Measurements from ENCODE around the gene PRKCE. TPM values are rescaled to one million over a fixed set of nuclear protein-coding genes. Genes with fewer than 3 reads are reported as not detected.

Gene PRKCE
- total RNA-seq, 4 donors from 2014 or later, result 5.9 to 21.2 (median 18.5) TPM

DNA sequence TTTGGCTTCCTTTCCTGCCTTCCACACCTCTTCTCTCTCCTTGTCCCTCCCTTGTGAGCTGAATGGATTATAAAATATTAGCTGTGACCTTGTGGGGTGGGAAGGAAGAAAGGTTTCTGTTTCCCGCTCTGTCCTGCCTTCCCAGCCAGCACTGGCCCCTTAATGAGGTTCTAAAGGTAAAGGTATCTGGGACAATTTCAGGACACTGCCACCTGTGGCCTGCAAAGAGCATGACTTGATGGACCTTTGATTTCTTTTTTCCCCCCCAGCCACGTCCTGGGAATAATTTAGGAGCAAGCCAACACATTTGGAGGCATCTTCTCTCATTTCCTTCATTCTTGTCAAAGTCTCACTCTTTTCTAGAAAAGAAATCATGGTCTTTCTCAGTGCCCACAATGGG, 399.0 kb downstream of the PRKCE start:
- TF ChIP-seq, protein P1, sequence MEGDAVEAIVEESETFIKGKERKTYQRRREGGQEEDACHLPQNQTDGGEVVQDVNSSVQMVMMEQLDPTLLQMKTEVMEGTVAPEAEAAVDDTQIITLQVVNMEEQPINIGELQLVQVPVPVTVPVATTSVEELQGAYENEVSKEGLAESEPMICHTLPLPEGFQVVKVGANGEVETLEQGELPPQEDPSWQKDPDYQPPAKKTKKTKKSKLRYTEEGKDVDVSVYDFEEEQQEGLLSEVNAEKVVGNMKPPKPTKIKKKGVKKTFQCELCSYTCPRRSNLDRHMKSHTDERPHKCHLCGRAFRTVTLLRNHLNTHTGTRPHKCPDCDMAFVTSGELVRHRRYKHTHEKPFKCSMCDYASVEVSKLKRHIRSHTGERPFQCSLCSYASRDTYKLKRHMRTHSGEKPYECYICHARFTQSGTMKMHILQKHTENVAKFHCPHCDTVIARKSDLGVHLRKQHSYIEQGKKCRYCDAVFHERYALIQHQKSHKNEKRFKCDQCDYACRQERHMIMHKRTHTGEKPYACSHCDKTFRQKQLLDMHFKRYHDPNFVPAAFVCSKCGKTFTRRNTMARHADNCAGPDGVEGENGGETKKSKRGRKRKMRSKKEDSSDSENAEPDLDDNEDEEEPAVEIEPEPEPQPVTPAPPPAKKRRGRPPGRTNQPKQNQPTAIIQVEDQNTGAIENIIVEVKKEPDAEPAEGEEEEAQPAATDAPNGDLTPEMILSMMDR (IDR thresholded peaks at IDR 0.05), result no peak
- no peak for TF ChIP-seq POLR2A (IDR thresholded peaks at IDR 0.05)
- Histone ChIP-seq H3K9me3 (no peaks in the 10 kb centered on the region), H3K4me1 (no peaks in the 10 kb centered on the region), H3K4me3 (no peak overlapping the region), H3K36me3 (peaks cover 0 to 43% of the 10 kb centered on the region in 2 donors), H3K27ac (no peak overlapping the region), H3K27me3 (no peaks in the 10 kb centered on the region)
- ATAC-seq, result no peak
- 100% methylated on average over 2 of the region's 2 CpGs; no CpG with 5 or more reads in 1 of the 2 donors for WGBS, 2 donors (ENCODE audit: low coverage in 1 of 2)

DNA sequence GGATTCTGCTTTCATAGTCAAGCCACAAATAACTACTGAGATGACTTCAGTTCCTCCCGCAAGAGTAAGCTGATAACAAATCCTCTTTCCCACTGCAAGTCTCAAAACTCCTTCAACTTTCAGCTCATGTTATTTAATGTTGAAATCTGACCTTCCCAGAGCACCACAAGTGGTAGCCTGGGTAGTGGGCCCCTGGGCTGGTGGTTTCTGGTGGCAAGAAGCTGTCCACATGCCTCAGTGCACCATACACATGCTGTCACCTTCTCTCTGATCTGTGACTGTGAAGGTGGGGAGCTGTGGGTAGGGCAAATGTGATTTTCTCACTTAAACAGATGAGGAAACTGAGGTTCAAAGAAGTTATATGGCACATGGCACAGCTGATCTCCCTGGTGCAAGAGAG, 399.6 kb downstream of the PRKCE start:
- no peak overlapping the region for H3K4me3 ChIP-seq
- TF ChIP-seq POLR2AphosphoS5 (IDR thresholded peaks at IDR 0.05) (no peak), EP300 (IDR thresholded peaks at IDR 0.05) (no peak), POLR2A (IDR thresholded peaks at IDR 0.05) (no peak)
- TF ChIP-seq, protein P1 (IDR thresholded peaks at IDR 0.05), result no peak
- WGBS, 2 donors (ENCODE audit: low coverage in 1 of 2), result 100% methylated on average over 1 of the region's 1 CpG; no CpG with 5 or more reads in 1 of the 2 donors
- H3K36me3 ChIP-seq, result peaks cover 0 to 37% of the 10 kb centered on the region in 2 donors
- no peaks in the 10 kb centered on the region for H3K4me1 ChIP-seq
- no peak for ATAC-seq
- H3K9me3 ChIP-seq, result no peaks in the 10 kb centered on the region
- H3K27me3 ChIP-seq, result no peaks in the 10 kb centered on the region
- no peak overlapping the region for H3K27ac ChIP-seq

DNA sequence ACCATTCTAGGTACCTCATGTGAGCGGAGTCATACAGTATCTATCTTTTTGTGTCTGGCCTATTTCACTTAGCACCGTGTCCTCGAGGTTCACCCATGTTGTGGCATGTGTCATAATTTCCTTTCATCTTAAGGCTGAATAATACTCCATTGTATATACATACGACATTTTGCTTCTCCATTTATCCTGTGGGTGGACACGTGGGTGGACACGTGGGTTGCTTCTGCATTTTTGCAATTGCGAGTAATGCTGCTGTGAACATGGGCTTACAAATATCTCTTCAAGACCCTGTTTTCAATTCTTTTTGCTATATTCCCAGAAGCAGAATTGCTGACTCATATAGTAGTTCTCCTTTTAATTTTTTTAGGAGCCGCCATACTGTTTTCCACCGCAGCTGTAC, 402.1 kb downstream of the PRKCE start:
- no peaks in the 10 kb centered on the region for H3K9me3 ChIP-seq
- WGBS, 2 donors (ENCODE audit: low coverage in 1 of 2), result 76 to 80% methylated on average over 9 of the region's 9 CpGs

DNA sequence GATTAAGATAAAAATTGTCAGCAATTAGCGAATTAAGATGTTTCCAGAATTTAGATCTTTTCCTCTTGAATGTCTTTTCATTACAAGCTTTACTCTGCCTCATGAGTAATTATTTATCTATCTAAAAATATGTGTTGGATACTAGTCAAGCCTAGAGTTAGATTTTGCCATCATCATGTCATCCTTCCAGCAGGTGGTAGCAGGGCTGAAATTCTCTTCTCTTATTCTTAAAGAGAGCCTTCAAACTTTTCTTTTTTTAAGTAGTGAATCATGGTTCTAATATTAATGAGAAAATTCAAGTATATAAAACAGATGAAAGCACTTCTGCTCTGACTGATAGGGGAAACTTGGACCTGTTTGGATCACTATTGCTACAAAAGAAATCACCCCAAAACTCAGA, 405.1 kb downstream of the PRKCE start:
- peaks cover 0 to 13% (median 5%) of the 10 kb centered on the region in 3 donors for H3K4me1 ChIP-seq
- TF ChIP-seq POLR2A (IDR thresholded peaks at IDR 0.05), result no peak
- TF ChIP-seq, protein P1 (IDR thresholded peaks at IDR 0.05), result no peak
- TF ChIP-seq POLR2AphosphoS5 (IDR thresholded peaks at IDR 0.05), result no peak
- TF ChIP-seq EP300 (IDR thresholded peaks at IDR 0.05), result no peak
- H3K27ac ChIP-seq, result no peak overlapping the region
- no peaks in the 10 kb centered on the region for H3K9me3 ChIP-seq
- peaks cover 0 to 15% of the 10 kb centered on the region in 2 donors for H3K36me3 ChIP-seq
- 82 to 100% methylated on average over 1 of the region's 1 CpG for WGBS, 2 donors (ENCODE audit: low coverage in 1 of 2)
- H3K27me3 ChIP-seq, result no peaks in the 10 kb centered on the region
- ATAC-seq, result no peak
- H3K4me3 ChIP-seq, result no peak overlapping the region

More for the DNA sequence above, 402.1 kb downstream of the PRKCE start:
- TF ChIP-seq POLR2AphosphoS5 (IDR thresholded peaks at IDR 0.05), result no peak
- TF ChIP-seq POLR2A (IDR thresholded peaks at IDR 0.05), result no peak
- TF ChIP-seq, protein P1 (IDR thresholded peaks at IDR 0.05), result no peak
- TF ChIP-seq EP300 (IDR thresholded peaks at IDR 0.05), result no peak
- no peak overlapping the region for H3K4me3 ChIP-seq
- no peaks in the 10 kb centered on the region for H3K27me3 ChIP-seq
- H3K36me3 ChIP-seq, result peaks cover 0 to 30% of the 10 kb centered on the region in 2 donors
- no peak for ATAC-seq
- peaks cover 0 to 10% (median 5%) of the 10 kb centered on the region in 3 donors for H3K4me1 ChIP-seq
- H3K27ac ChIP-seq, result no peak overlapping the region

DNA sequence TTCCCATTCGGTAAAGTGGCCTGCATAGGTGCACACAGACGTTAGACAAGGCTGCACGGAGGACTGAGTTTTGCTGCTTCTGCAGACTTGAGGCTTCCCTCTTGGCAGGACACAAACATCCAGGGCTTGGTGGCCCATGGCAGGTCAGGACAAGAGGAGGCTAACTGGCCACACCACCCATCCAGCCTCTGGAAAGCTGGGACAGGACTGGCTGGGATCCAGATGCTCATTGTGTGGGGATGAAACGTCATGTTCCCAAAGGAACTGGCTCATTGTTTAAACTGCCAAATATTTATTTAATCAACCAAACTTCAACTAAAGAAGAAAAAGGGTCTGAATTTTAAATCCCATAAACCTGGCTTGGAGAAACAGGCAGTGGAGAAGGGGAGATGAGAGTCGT, 406.7 kb downstream of the PRKCE start:
- H3K27ac ChIP-seq, result peak overlapping the region in 1 of 4 donors; percentile 13
- no peaks in the 10 kb centered on the region for H3K9me3 ChIP-seq
- H3K4me3 ChIP-seq, result no peak overlapping the region
- H3K4me1 ChIP-seq, result peaks cover 0 to 19% (median 5%) of the 10 kb centered on the region in 3 donors
- ATAC-seq, result peak; percentile 31
- no peaks in the 10 kb centered on the region for H3K27me3 ChIP-seq
- WGBS, 2 donors (ENCODE audit: low coverage in 1 of 2), result 71 to 81% methylated on average over 1 to 2 of the region's 5 CpGs
- TF ChIP-seq, protein P1 (IDR thresholded peaks at IDR 0.05), result no peak
- no peak for TF ChIP-seq POLR2A (IDR thresholded peaks at IDR 0.05)
- no peak for TF ChIP-seq POLR2AphosphoS5 (IDR thresholded peaks at IDR 0.05)
- TF ChIP-seq EP300 (IDR thresholded peaks at IDR 0.05), result no peak
- peaks cover 0 to 7% of the 10 kb centered on the region in 2 donors for H3K36me3 ChIP-seq
